HG03571 (cell line): Measurements from ENCODE around the gene SREK1IP1.
"Not testable (repeated sequence)": the region's sequence is repeated elsewhere in the genome, so short reads cannot be mapped to it uniquely, and the experiment has no call there.

Source experiments
- ATAC-seq: cut with Tn5 transposase; IDR thresholded peaks from one replicate; pipeline ENCODE4 v1.9.1; 2021; ENCODE audit not compliant: unreplicated experiment

SREK1IP1 gene

GRCh38 chr5:64765804-64766504 lies 2.5 kb downstream of the SREK1IP1 start:
- ATAC-seq = no peak

- ATAC-seq = no peak
Measured at GRCh38 chr5:64763948-64764503, 4.5 kb downstream of the SREK1IP1 start.

- no peak for ATAC-seq
Measured at GRCh38 chr5:64759960-64760660, 8.4 kb downstream of the SREK1IP1 start.

- ATAC-seq = no peak
Measured at GRCh38 chr5:64758901-64759300, 9.6 kb downstream of the SREK1IP1 start.

GRCh38 chr5:64754066-64754465 lies 14.4 kb downstream of the SREK1IP1 start:
- ATAC-seq = no peak

GRCh38 chr5:64749385-64749784 lies 19.1 kb downstream of the SREK1IP1 start:
- no peak for ATAC-seq

- ATAC-seq = no peak
Measured at GRCh38 chr5:64746446-64746845, 22.0 kb downstream of the SREK1IP1 start.

- ATAC-seq = no peak
Measured at GRCh38 chr5:64744914-64745313, 23.6 kb downstream of the SREK1IP1 start.

GRCh38 chr5:64742821-64743220 lies 25.7 kb downstream of the SREK1IP1 start:
- no peak for ATAC-seq

GRCh38 chr5:64742411-64742810 lies 26.1 kb downstream of the SREK1IP1 start:
- ATAC-seq = no peak

GRCh38 chr5:64727150-64727549 lies 41.3 kb downstream of the SREK1IP1 start:
- ATAC-seq = no peak

- ATAC-seq = no peak
Measured at GRCh38 chr5:64722588-64722987, 45.9 kb downstream of the SREK1IP1 start.

- ATAC-seq = not testable (repeated sequence)
Measured at GRCh38 chr5:64714495-64714894, 54.0 kb downstream of the SREK1IP1 start.

GRCh38 chr5:64707191-64707590 lies 61.3 kb downstream of the SREK1IP1 start:
- no peak for ATAC-seq

- ATAC-seq = not testable (repeated sequence)
Measured at GRCh38 chr5:64706074-64706473, 62.4 kb downstream of the SREK1IP1 start.

- ATAC-seq = no peak
Measured at GRCh38 chr5:64700765-64701164, 67.7 kb downstream of the SREK1IP1 start.

GRCh38 chr5:64696414-64696813 lies 72.1 kb downstream of the SREK1IP1 start:
- ATAC-seq = not testable (repeated sequence)

GRCh38 chr5:64693636-64694035 lies 74.9 kb downstream of the SREK1IP1 start:
- ATAC-seq = no peak

GRCh38 chr5:64691291-64691690 lies 77.2 kb downstream of the SREK1IP1 start:
- no peak for ATAC-seq

GRCh38 chr5:64690417-64691151 lies 77.9 kb downstream of the SREK1IP1 start, which contains the start of gene SHISAL2B:
SHISAL2B (plus strand) TSS chr5:64690503; CDS start chr5:64690624, 121 bp downstream.
- no peak for ATAC-seq

GRCh38 chr5:64690104-64690416 lies 78.4 kb downstream of the SREK1IP1 start:
- no peak for ATAC-seq

- no peak for ATAC-seq
Measured at GRCh38 chr5:64688965-64689364, 79.5 kb downstream of the SREK1IP1 start.
